Measurements from ENCODE around the gene RIMBP2.

RIMBP2 gene

DNA sequence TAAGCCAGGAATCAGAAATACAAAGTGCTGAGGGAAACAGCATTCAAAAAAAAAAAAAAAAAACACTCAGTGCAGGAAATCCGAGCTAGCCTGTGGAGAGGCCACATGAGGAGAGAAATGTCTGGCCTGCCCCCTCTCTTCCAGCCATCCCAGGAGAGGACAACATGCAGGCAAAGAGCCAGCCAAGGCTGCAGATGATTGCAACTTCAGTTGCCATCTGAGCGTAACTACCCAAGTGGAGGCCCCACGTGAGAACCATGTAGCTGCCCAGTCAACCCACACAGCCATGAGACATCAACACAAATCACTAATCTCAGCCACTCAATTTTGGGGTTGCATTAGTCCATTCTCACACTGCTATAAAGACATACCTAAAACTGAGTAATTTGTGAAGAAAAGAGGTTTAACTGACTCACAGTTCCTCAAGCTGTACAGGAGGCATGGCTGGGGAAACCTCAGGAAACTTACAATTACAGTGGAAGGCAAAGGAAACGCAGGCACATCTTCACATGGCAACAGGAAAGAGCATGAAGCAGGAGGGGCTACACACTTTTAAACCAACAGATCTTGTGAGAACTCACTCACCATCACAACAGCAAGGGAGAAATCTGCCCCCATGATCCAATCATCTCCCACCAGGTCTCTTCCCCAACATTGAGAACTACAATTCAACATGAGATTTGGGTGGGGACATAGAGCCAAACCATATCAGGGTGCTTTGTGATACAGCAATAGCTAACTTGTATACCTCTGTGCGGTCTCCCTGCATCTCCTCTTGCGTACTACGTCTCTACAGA, 217.3 kb downstream of the RIMBP2 start:
- no peak for TF ChIP-seq CTCF (IDR thresholded peaks at IDR 0.05; ENCODE audit: borderline replicate concordance, control extremely low read depth, extremely low read depth, insufficient read depth, missing control alignments)
- in situ Hi-C loops (cut with MboI; ENCODE audit: low sequenced_read_pairs, unreplicated experiment): no loop called here
- no peak for DNase-seq (ENCODE audit: low spot score)

DNA sequence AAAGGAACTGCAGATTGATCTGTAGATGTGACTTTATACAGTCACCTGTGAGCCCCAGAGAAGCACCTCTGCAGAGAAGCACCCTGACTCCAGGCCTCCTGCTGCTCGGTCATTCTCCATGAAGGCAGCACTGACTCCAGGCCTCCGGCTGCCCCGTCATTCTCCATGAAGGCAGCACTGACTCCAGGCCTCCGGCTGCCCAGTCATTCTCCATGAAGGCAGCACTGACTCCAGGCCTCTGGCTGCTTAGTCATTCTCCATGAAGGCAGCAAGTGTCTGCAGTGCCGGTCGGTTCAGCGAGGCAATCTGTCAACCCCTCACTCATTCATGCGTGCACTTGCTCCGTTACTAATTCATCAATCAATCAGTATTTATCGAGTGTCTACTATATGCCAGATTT, 218.1 kb downstream of the RIMBP2 start:
- TF ChIP-seq CTCF (IDR thresholded peaks at IDR 0.05; ENCODE audit: borderline replicate concordance, control extremely low read depth, extremely low read depth, insufficient read depth, missing control alignments): no peak
- in situ Hi-C loops (cut with MboI; ENCODE audit: low sequenced_read_pairs, unreplicated experiment): no loop called here
- no peak for DNase-seq (ENCODE audit: low spot score)

DNA sequence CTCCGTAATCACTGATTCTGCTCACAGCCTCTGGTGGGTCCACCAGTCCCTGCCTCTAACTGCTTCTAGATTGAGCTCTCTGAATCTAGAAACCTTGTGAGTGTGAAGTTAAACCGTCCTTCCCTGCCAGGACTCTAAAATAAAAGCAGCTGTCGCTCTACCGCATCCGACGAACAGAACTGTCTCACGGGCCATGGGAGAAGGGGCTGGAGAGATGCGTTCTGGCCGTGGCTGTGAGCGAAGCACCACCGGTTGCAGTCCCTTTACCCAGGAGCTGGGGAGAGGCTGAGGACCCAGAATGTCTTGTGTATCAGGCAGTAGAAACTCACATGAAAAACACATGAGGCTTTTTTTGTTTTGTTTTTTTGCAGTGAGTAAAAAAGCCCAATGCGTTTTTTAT, 218.8 kb downstream of the RIMBP2 start:
- TF ChIP-seq CTCF (IDR thresholded peaks at IDR 0.05; ENCODE audit: borderline replicate concordance, control extremely low read depth, extremely low read depth, insufficient read depth, missing control alignments): no peak
- in situ Hi-C loops (cut with MboI; ENCODE audit: low sequenced_read_pairs, unreplicated experiment): no loop called here
- no peak for DNase-seq (ENCODE audit: low spot score)

GRCh38 chr12:130496516-130497120, 219.5 kb downstream of the RIMBP2 start:
- in situ Hi-C loops (cut with MboI; ENCODE audit: low sequenced_read_pairs, unreplicated experiment): no loop called here
- no peak for TF ChIP-seq CTCF (IDR thresholded peaks at IDR 0.05; ENCODE audit: borderline replicate concordance, control extremely low read depth, extremely low read depth, insufficient read depth, missing control alignments)

DNA sequence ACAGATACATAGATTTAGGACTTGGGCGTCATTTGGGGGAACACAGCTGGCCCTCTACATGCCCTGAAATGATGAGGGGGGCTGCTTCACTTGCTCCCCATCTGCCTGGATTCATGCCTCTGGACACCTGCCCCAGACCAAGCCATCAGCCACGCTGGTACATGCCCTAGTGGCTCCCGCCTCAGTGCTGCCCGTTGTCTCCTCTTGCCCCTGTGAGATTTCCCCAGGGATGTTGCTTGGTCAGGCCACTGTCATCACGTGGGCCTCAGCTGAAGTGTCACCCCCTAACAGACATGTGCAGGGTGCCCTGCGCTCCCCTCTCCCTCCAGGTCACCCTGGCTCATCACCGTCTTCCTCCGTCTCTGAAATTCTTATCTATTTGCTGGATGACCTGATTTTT, 220.9 kb downstream of the RIMBP2 start:
- no peak for DNase-seq (ENCODE audit: low spot score)
- in situ Hi-C loops (cut with MboI; ENCODE audit: low sequenced_read_pairs, unreplicated experiment): no loop called here
- no peak for TF ChIP-seq CTCF (IDR thresholded peaks at IDR 0.05; ENCODE audit: borderline replicate concordance, control extremely low read depth, extremely low read depth, insufficient read depth, missing control alignments)

More at GRCh38 chr12:130496516-130497120, 219.5 kb downstream of the RIMBP2 start:
- no peak for DNase-seq (ENCODE audit: low spot score)

- no peak for TF ChIP-seq CTCF (IDR thresholded peaks at IDR 0.05; ENCODE audit: borderline replicate concordance, control extremely low read depth, extremely low read depth, insufficient read depth, missing control alignments)
- DNase-seq (ENCODE audit: low spot score): no peak
- in situ Hi-C loops (cut with MboI; ENCODE audit: low sequenced_read_pairs, unreplicated experiment): no loop called here
These were observed 221.4 kb downstream of the RIMBP2 start for GRCh38 chr12:130494736-130495135.
